IMR-90 (cell line): ENCODE measurements around the gene BBS12. TPM values are rescaled to one million over a fixed set of nuclear protein-coding genes. Genes with fewer than 3 reads are reported as not detected.

ENCODE experiments used
- ATAC-seq: fragments of 200-7000 bp; cut with Tn5 transposase; 2 replicates; pipeline ENCODE4 v1.9.1; 2020; ENCODE audit warnings: low read depth, mild to moderate bottlenecking, moderate library complexity
- BruUV-seq: library from RNA; stranded (reverse); fragments of 400-500 nt; replicated peaks from 2 replicates; lab custom pipeline; 2021; lab: Mats Ljungman, UMichigan
- CTCF ChIA-PET: fragments of 300-600 bp; formaldehyde crosslinking; extraction: SDS; loops from one replicate; lab custom pipeline; 2021; ENCODE audit warnings: antibody characterized with exemption; lab: Yijun Ruan, JAX
- POLR2A ChIA-PET: fragments of 300-600 bp; sonication (Branson Sonifier 250); formaldehyde crosslinking; loops from one replicate; lab custom pipeline; 2022; ENCODE audit warnings: antibody characterized with exemption; ENCODE audit not compliant: unreplicated experiment; lab: Charles Lee
- DNase-seq: peaks from one replicate; pipeline ENCODE4 v3.0.0; 2013
- H2AFZ ChIP-seq: replicated peaks from 2 replicates; pipeline ENCODE3; 2013; ENCODE audit warnings: low read length, mild to moderate bottlenecking; ENCODE audit not compliant: poor library complexity
- H2AK5ac ChIP-seq: 2 replicates; pipeline ENCODE4 v1.6.1; 2013; ENCODE audit warnings: low read depth, low read length, inconsistent platforms
- H2AK9ac ChIP-seq: replicated peaks from 2 replicates; pipeline ENCODE3; 2013; ENCODE audit warnings: mild to moderate bottlenecking, low read depth, low read length, moderate library complexity; ENCODE audit not compliant: poor library complexity
- H2BK120ac ChIP-seq: 2 replicates; pipeline ENCODE4 v1.6.1; 2013; ENCODE audit warnings: low read depth, low read length, inconsistent platforms
- H2BK15ac ChIP-seq: 3 replicates; pipeline ENCODE4 v1.6.1; 2013; ENCODE audit warnings: low read depth, low read length, inconsistent platforms
- H2BK20ac ChIP-seq: 2 replicates; pipeline ENCODE4 v1.6.1; 2013; ENCODE audit warnings: low read depth, mild to moderate bottlenecking, inconsistent platforms, low read length, moderate library complexity
- H2BK5ac ChIP-seq: 2 replicates; pipeline ENCODE4 v1.6.1; 2013; ENCODE audit warnings: mild to moderate bottlenecking, low read depth, low read length, inconsistent platforms; ENCODE audit not compliant: poor library complexity, severe bottlenecking
- H3K14ac ChIP-seq: replicated peaks from 2 replicates; pipeline ENCODE4 v1.6.1; 2013; ENCODE audit warnings: low read depth, low read length, inconsistent platforms
- H3K18ac ChIP-seq: 2 replicates; pipeline ENCODE4 v1.6.1; 2013; ENCODE audit warnings: low read depth, low read length, control low read depth
- H3K23ac ChIP-seq: 2 replicates; pipeline ENCODE4 v1.6.1; 2013; ENCODE audit warnings: low read depth, low read length, inconsistent platforms
- H3K27ac ChIP-seq: 2 replicates; pipeline ENCODE4 v1.5.1; 2013; ENCODE audit warnings: mild to moderate bottlenecking, control low read depth, low read length; ENCODE audit not compliant: insufficient read depth
- H3K27me3 ChIP-seq: 2 replicates; pipeline ENCODE4 v1.6.1; 2013; ENCODE audit warnings: low read length; ENCODE audit not compliant: control insufficient read depth, insufficient read depth
- H3K36me3 ChIP-seq: 2 replicates; pipeline ENCODE4 v1.6.1; 2013; ENCODE audit warnings: low read length, mixed read lengths; ENCODE audit not compliant: control insufficient read depth, insufficient read depth
- H3K4ac ChIP-seq: 2 replicates; pipeline ENCODE4 v1.6.1; 2013; ENCODE audit warnings: low read depth, low read length, inconsistent platforms
- H3K4me1 ChIP-seq: 2 replicates; pipeline ENCODE4 v1.6.1; 2013; ENCODE audit warnings: low read length, mixed read lengths; ENCODE audit not compliant: control insufficient read depth, insufficient read depth
- H3K4me2 ChIP-seq: 2 replicates; pipeline ENCODE4 v1.6.1; 2013; ENCODE audit warnings: low read depth, mild to moderate bottlenecking, control low read depth, low read length, moderate library complexity
- H3K4me3 ChIP-seq: 2 replicates; pipeline ENCODE4 v1.5.1; 2013; ENCODE audit warnings: low read depth, mild to moderate bottlenecking, control low read depth, low read length, moderate library complexity; ENCODE audit not compliant: insufficient read depth
- H3K56ac ChIP-seq: 2 replicates; pipeline ENCODE4 v1.6.1; 2013; ENCODE audit warnings: low read length, inconsistent platforms; ENCODE audit not compliant: insufficient read depth; ENCODE audit errors: extremely low read depth
- H3K79me1 ChIP-seq, 2 experiments: 2 replicates each; pipeline ENCODE4 v1.6.1; 2013; ENCODE audit warnings: low read length in 2 of 2, inconsistent platforms in 1 of 2, low read depth in 1 of 2
- H3K9ac ChIP-seq: 2 replicates; pipeline ENCODE4 v1.6.1; 2013; ENCODE audit warnings: low read depth, low read length, control low read depth
- H3K9me1 ChIP-seq: 2 replicates; pipeline ENCODE4 v1.6.1; 2013; ENCODE audit warnings: low read length, inconsistent platforms; ENCODE audit not compliant: insufficient read depth
- H3K9me3 ChIP-seq: 2 replicates; pipeline ENCODE4 v1.6.1; 2013; ENCODE audit warnings: low read length; ENCODE audit not compliant: control insufficient read depth, insufficient read depth
- H4K20me1 ChIP-seq: 2 replicates; pipeline ENCODE4 v1.6.1; 2013; ENCODE audit warnings: low read length, inconsistent platforms; ENCODE audit not compliant: insufficient read depth
- H4K5ac ChIP-seq: 2 replicates; pipeline ENCODE4 v1.6.1; 2013; ENCODE audit warnings: mild to moderate bottlenecking, low read depth, low read length, control low read depth
- H4K8ac ChIP-seq, 2 experiments: 2 replicates each; pipeline ENCODE4 v1.6.1; 2013; ENCODE audit warnings: low read depth in 2 of 2, low read length in 2 of 2, control low read depth in 1 of 2, inconsistent platforms in 1 of 2
- H4K91ac ChIP-seq: 2 replicates; pipeline ENCODE4 v1.6.1; 2013; ENCODE audit warnings: low read depth, low read length, inconsistent platforms; ENCODE audit not compliant: insufficient read depth
- BHLHE40 ChIP-seq: fragments of 150-350 bp; IDR thresholded peaks from 2 replicates; pipeline ENCODE4 v1.6.1; 2016; ENCODE audit warnings: mild to moderate bottlenecking, low read depth, low read length
- MAFK ChIP-seq: IDR thresholded peaks from 2 replicates; pipeline ENCODE4 v1.6.1; 2012; ENCODE audit warnings: low read depth, low read length, improper control_type of control experiment
- MXI1 ChIP-seq: IDR thresholded peaks from 2 replicates; pipeline ENCODE4 v1.6.1; 2012; ENCODE audit warnings: low read depth, mild to moderate bottlenecking, low read length, moderate library complexity, borderline replicate concordance
- RAD21 ChIP-seq: IDR thresholded peaks from 2 replicates; pipeline ENCODE4 v1.6.1; 2012; ENCODE audit warnings: low read length, improper control_type of control experiment
- RCOR1 ChIP-seq: IDR thresholded peaks from 2 replicates; pipeline ENCODE4 v1.6.1; 2012; ENCODE audit warnings: mild to moderate bottlenecking, low read length, improper control_type of control experiment; ENCODE audit not compliant: insufficient replicate concordance
- RFX5 ChIP-seq: IDR thresholded peaks from 2 replicates; pipeline ENCODE4 v1.8.0; 2012; ENCODE audit warnings: low read depth, mild to moderate bottlenecking, low read length, moderate library complexity
- WGBS, 2 experiments: methylation state at CpG; one replicate each; pipeline versions ENCODE4 v1.1.5 to v1.1.7; 2013; ENCODE audit warnings: missing lambda C conversion rate in 2 of 2; ENCODE audit not compliant: insufficient read length in 1 of 2; ENCODE audit errors: extremely low coverage in 2 of 2; 5-methylcytosine and 5-hydroxymethylcytosine counted together
- dilution Hi-C: fragments of 300-500 bp; cut with HindIII; formaldehyde crosslinking; loops from one replicate; pipeline ENCODE4 v1.14.3; 2018; ENCODE audit warnings: low sequenced_read_pairs; ENCODE audit not compliant: unreplicated experiment
- in situ Hi-C: fragments of 300-500 bp; cut with MboI; formaldehyde crosslinking; loops from 3 replicates; pipeline ENCODE4 v1.14.3; 2019; ENCODE audit warnings: low sequenced_read_pairs, inconsistent platforms, mixed read lengths
- intact Hi-C: fragments of 100-400 bp; cut with micrococcal nuclease; formaldehyde crosslinking; loops from 2 replicates; pipeline ENCODE4 v1.10.0; 2022
- polyA plus RNA-seq, 3 experiments: library from polyadenylated mRNA; depleted of rRNA; stranded (reverse); fragments of >200 nt; gene quantifications; 2 replicates each; pipeline ENCODE4 v1.2.3, GENCODE V29; 2012; ENCODE audit warnings: low replicate concordance in 1 of 3
- total RNA-seq: library from RNA; depleted of rRNA; stranded (reverse); fragments of >200 nt; gene quantifications from 2 replicates; pipeline ENCODE4 v1.2.3, GENCODE V29; 2012
- TF ChIP-seq, protein P1 (sequence below): conservative IDR thresholded peaks from 2 replicates; pipeline ENCODE4 v1.5.1; 2012; ENCODE audit warnings: mild to moderate bottlenecking, low read depth, low read length, improper control_type of control experiment

The BBS12 gene
- total and polyA plus RNA-seq, 2 of the 4 experiments (the other 2 are of a cell fraction): 1.1 to 5.9 TPM

DNA sequence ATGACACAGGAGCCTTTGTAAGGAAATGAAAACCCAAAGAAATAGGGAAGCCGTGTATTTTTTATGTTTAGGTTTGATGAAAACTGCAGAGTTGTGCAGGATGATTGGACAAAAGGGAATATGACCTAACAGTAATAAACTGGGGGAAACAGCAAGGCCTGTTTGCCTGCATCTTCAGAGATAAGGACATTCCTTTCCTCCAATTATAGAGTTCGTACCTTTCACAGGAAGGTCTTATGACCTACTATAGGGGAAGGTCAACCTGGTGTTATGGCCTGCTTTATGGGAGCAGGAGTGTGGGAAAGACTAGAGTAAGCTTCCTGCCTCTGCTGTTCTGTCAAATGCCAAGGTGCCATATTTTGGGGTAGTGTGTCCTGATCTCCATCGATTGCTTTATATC is 42.5 kb downstream of the BBS12 start:
- Histone ChIP-seq H3K9me3 (no peaks in the 10 kb centered on the region), H3K14ac (no peak overlapping the region), H3K9me1 (peaks cover 8% of the 10 kb centered on the region; the same call in 1 of the 2 replicates), H4K20me1 (no peaks in the 10 kb centered on the region), H3K4ac (0 out of 2 replicates have a peak overlapping the region, but pooled peaks have one; percentile 11), H3K27me3 (no peaks in the 10 kb centered on the region), H2BK20ac (no peak overlapping the region; the same call in 1 of the 2 replicates), H3K79me1 (no peaks in the 10 kb centered on the region), H3K4me3 (no peak overlapping the region), H3K4me1 (peaks cover 18% of the 10 kb centered on the region), H4K8ac (no peak overlapping the region; a peak in 3 of 4 replicates), H3K27ac (no peak overlapping the region), H3K18ac (peak overlapping the region; percentile 28; the same call in 1 of the 2 replicates), H2AK9ac (no peak overlapping the region), H2AFZ (no peak overlapping the region), H2BK15ac (peak overlapping the region; percentile 87; the same call in 1 of the 3 replicates), H4K91ac (no peak overlapping the region), H2AK5ac (peak overlapping the region; percentile 22), H3K56ac (no peak overlapping the region), H3K36me3 (no peaks in the 10 kb centered on the region), H3K23ac (no peak overlapping the region), H3K4me2 (no peak overlapping the region), H3K9ac (no peak overlapping the region), H4K5ac (peak overlapping the region; percentile 82; the same call in 1 of the 2 replicates), H2BK5ac (no peak overlapping the region), H2BK120ac (peak overlapping the region; percentile 5; the same call in 1 of the 2 replicates)
- in situ Hi-C loops: no loop called here
- DNase-seq (no peak), ATAC-seq (no peak)
- POLR2A ChIA-PET: no interaction called here
- TF ChIP-seq MXI1 (no peak), MAFK (no peak), RAD21 (no peak), BHLHE40 (no peak), RCOR1 (no peak), RFX5 (no peak)
- TF ChIP-seq, protein P1, sequence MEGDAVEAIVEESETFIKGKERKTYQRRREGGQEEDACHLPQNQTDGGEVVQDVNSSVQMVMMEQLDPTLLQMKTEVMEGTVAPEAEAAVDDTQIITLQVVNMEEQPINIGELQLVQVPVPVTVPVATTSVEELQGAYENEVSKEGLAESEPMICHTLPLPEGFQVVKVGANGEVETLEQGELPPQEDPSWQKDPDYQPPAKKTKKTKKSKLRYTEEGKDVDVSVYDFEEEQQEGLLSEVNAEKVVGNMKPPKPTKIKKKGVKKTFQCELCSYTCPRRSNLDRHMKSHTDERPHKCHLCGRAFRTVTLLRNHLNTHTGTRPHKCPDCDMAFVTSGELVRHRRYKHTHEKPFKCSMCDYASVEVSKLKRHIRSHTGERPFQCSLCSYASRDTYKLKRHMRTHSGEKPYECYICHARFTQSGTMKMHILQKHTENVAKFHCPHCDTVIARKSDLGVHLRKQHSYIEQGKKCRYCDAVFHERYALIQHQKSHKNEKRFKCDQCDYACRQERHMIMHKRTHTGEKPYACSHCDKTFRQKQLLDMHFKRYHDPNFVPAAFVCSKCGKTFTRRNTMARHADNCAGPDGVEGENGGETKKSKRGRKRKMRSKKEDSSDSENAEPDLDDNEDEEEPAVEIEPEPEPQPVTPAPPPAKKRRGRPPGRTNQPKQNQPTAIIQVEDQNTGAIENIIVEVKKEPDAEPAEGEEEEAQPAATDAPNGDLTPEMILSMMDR: no peak
- CTCF ChIA-PET: no interaction called here
- BruUV-seq: no TSS peak
- intact Hi-C loops: no loop called here
- dilution Hi-C loops: no loop called here
- WGBS, 2 experiments: no CpG with 5 or more reads among the region's 3 CpGs
